B cell (primary cell): ENCODE measurements around the gene RARA. TPM values are rescaled to one million over a fixed set of nuclear protein-coding genes. Genes with fewer than 3 reads are reported as not detected.

ENCODE experiments used
- ATAC-seq: fragments of 200-7000 bp; cut with Tn5 transposase; one replicate; pipeline ENCODE4 v1.10.0; 2021; ENCODE audit warnings: low read depth, mild to moderate bottlenecking, moderate number of reproducible peaks, moderate library complexity
- CTCF ChIA-PET: fragments of 350-600 bp; sonication (Branson Sonifier 250); formaldehyde crosslinking; loops from one replicate; lab custom pipeline; 2021; ENCODE audit warnings: antibody characterized with exemption, inconsistent platforms; lab: Charles Lee
- POLR2A ChIA-PET: fragments of 350-600 bp; sonication (Branson Sonifier 250); formaldehyde crosslinking; loops from one replicate; lab custom pipeline; 2021; ENCODE audit warnings: antibody characterized with exemption; lab: Charles Lee
- DNase-seq: peaks from one replicate; pipeline ENCODE4 v3.0.0; 2013
- H2AFZ ChIP-seq: 2 replicates; pipeline ENCODE4 v1.6.1; 2012; ENCODE audit warnings: mild to moderate bottlenecking, low read depth, low read length; ENCODE audit not compliant: insufficient read depth, poor library complexity, severe bottlenecking
- H3K27ac ChIP-seq, 2 donors: 1 replicate in 1 of 2; 2 replicates in 1 of 2; pipeline ENCODE4 v1.5.1; 2012 to 2013; ENCODE audit warnings: low read length in 2 of 2, mild to moderate bottlenecking in 2 of 2, moderate library complexity in 1 of 2
- H3K27me3 ChIP-seq, 4 experiments: fragments of 200-600 bp in 1 of 4; sonication (generic) in 1 of 4; replicated peaks in 1 of 4; 1 replicate in 2 of 4; 2 replicates in 2 of 4; pipeline versions ENCODE4 v1.6.1 to v1.7.0; 2013 to 2016; ENCODE audit warnings: low read length in 3 of 4, mild to moderate bottlenecking in 2 of 4, mixed read lengths in 1 of 4, moderate library complexity in 1 of 4; ENCODE audit not compliant: insufficient read depth in 4 of 4, control insufficient read depth in 3 of 4; ENCODE audit errors: control extremely low read depth in 1 of 4
- H3K36me3 ChIP-seq, 2 experiments: replicated peaks in 1 of 2; 1 replicate in 1 of 2; 2 replicates in 1 of 2; pipeline versions ENCODE4 v1.6.1 to v1.7.1; 2013; ENCODE audit warnings: low read length in 1 of 2; ENCODE audit not compliant: insufficient read depth in 2 of 2, control insufficient read depth in 1 of 2; ENCODE audit errors: control extremely low read depth in 1 of 2, extremely low read depth in 1 of 2
- H3K4me1 ChIP-seq, 2 donors: fragments of 200-600 bp in 1 of 2; sonication (generic) in 1 of 2; 1 replicate in 1 of 2; 2 replicates in 1 of 2; pipeline versions ENCODE4 v1.5.1 to v1.6.1; 2013 to 2017; ENCODE audit warnings: low read length in 2 of 2; ENCODE audit not compliant: control insufficient read depth in 2 of 2, insufficient read depth in 2 of 2
- H3K4me2 ChIP-seq: replicated peaks from 2 replicates; pipeline ENCODE3; 2012; ENCODE audit warnings: mild to moderate bottlenecking, low read depth, low read length; ENCODE audit not compliant: poor library complexity, severe bottlenecking
- H3K4me3 ChIP-seq, 5 experiments: fragments of 200-600 bp in 1 of 5; sonication (generic) in 1 of 5; 1 replicate in 3 of 5; 2 replicates in 2 of 5; pipeline versions ENCODE4 v1.5.1 to v1.7.0; 2011 to 2016; ENCODE audit warnings: low read length in 4 of 5, mild to moderate bottlenecking in 4 of 5, low read depth in 2 of 5, control low read depth in 1 of 5, moderate library complexity in 1 of 5; ENCODE audit not compliant: insufficient read depth in 1 of 5; ENCODE audit errors: control extremely low read depth in 1 of 5, extremely low read depth in 1 of 5
- H3K79me2 ChIP-seq: fragments of 200-600 bp; sonication (generic); one replicate; pipeline ENCODE4 v1.6.0; 2016; ENCODE audit warnings: low read length; ENCODE audit not compliant: control insufficient read depth, insufficient read depth
- H3K9ac ChIP-seq: fragments of 200-600 bp; sonication (generic); 2 replicates; pipeline ENCODE4 v1.6.1; 2017; ENCODE audit warnings: mild to moderate bottlenecking, low read length, moderate library complexity
- H3K9me3 ChIP-seq, 3 donors: one replicate each; pipeline versions ENCODE4 v1.6.1 to v1.7.1; 2013; ENCODE audit warnings: low read length in 2 of 3; ENCODE audit not compliant: control insufficient read depth in 2 of 3, insufficient read depth in 1 of 3; ENCODE audit errors: control extremely low read depth in 1 of 3
- H4K20me1 ChIP-seq: 2 replicates; pipeline ENCODE4 v1.6.0; 2012; ENCODE audit warnings: mild to moderate bottlenecking, low read length; ENCODE audit not compliant: insufficient read depth, control insufficient read depth, poor library complexity, severe bottlenecking
- H3K27ac Mint-ChIP-seq: one replicate; pipeline ENCODE4 v1.8.0; 2021; ENCODE audit warnings: mixed read lengths
- H3K27me3 Mint-ChIP-seq: one replicate; pipeline ENCODE4 v1.8.0; 2021; ENCODE audit warnings: mixed read lengths
- H3K4me1 Mint-ChIP-seq: one replicate; pipeline ENCODE4 v1.8.0; 2021; ENCODE audit warnings: mixed read lengths
- H3K4me3 Mint-ChIP-seq: one replicate; pipeline ENCODE4 v1.8.0; 2021; ENCODE audit warnings: mixed read lengths
- H3K9me3 Mint-ChIP-seq: one replicate; pipeline ENCODE4 v1.8.0; 2022; ENCODE audit warnings: mixed read lengths; ENCODE audit not compliant: insufficient read depth
- CTCF ChIP-seq: fragments of 200-600 bp; IDR thresholded peaks from one replicate; pipeline ENCODE4 v1.8.0; 2022; ENCODE audit warnings: antibody characterized with exemption, mild to moderate bottlenecking
- EZH2 ChIP-seq: IDR thresholded peaks from 2 replicates; pipeline ENCODE4 v1.6.1; 2012; ENCODE audit warnings: borderline replicate concordance, low read depth, mild to moderate bottlenecking, moderate library complexity, low read length; ENCODE audit not compliant: insufficient read depth, poor library complexity, severe bottlenecking
- WGBS: methylation state at CpG from one replicate; pipeline ENCODE4 v1.1.5; 2013; ENCODE audit warnings: missing lambda C conversion rate; ENCODE audit not compliant: insufficient coverage; 5-methylcytosine and 5-hydroxymethylcytosine counted together
- intact Hi-C: fragments of 100-400 bp; cut with micrococcal nuclease; formaldehyde crosslinking; loops from one replicate; pipeline ENCODE4 v1.10.0; 2022
- polyA plus RNA-seq: library from polyadenylated mRNA; depleted of rRNA; stranded (reverse); fragments of >200 nt; gene quantifications from 2 replicates; pipeline ENCODE4 v1.2.3, GENCODE V29; 2012
- total RNA-seq, 2 donors: library from RNA; stranded (reverse); fragments of 120-200 nt in 1 of 2; gene quantifications; 1 replicate in 1 of 2; 2 replicates in 1 of 2; pipeline versions ENCODE4 v1.2.3 to v1.2.4, GENCODE V29; 2013 to 2022

Gene RARA
- total and polyA plus RNA-seq, 2 donors (not counting 1 experiment from before 2014, with no cell fraction given) = 20.7 to 86.2 TPM

DNA sequence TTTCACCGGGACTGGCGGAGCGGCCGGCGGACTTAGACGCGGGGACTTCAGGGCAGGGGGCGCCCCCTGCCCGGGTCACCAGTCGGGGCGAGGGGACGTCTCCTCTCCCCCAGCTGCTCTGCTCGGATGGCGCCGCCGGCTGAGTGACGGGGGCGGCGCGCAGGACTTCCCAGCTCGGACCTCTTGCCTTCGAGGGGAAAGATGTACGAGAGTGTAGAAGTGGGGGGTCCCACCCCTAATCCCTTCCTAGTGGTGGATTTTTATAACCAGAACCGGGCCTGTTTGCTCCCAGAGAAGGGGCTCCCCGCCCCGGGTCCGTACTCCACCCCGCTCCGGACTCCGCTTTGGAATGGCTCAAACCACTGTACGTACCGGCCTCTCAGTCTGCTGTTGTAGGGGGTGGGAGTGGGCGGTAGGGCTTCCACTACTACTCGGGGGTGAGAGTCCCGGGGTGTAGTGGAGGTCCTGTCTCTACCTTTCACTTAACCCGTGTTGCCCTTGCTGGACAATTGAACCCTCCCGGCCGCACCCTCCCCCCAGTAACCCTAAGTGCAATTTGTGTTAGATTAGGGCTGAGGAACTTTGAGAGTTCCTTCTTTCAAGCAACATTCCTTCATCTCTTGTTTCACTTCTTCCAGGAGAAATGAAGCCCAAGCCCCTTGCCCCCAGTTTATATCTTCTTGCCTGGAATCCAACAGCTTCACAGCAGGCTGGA, 33.7 kb downstream of the RARA start:
- DNase-seq (no peak), ATAC-seq (no peak)
- ChIA-PET POLR2A (interaction anchor here (0.5 to 8.4 kb wide), 5 partner anchors 9 to 48 kb away, joined by 3 to 96 read pairs (median 3); no protein-coding TSS in a partner anchor), CTCF (interaction anchor here (1.0 to 8.3 kb wide), 6 partner anchors 10 to 72 kb away, joined by 3 to 119 read pairs (median 25); no protein-coding TSS in a partner anchor)
- Mint-ChIP-seq H3K27me3 (no peaks in the 10 kb centered on the region), H3K4me1 (peaks cover 84% of the 10 kb centered on the region), H3K9me3 (no peaks in the 10 kb centered on the region), H3K4me3 (peak overlapping the region; percentile 91), H3K27ac (peak overlapping the region; percentile 81)
- Histone ChIP-seq H3K36me3 (peaks cover under 1 to 6% of the 10 kb centered on the region in 2 experiments), H3K27me3 (no peaks in the 10 kb centered on the region), H3K4me1 (peaks cover 81 to 92% of the 10 kb centered on the region in 2 donors), H3K79me2 (peaks cover 87% of the 10 kb centered on the region), H3K9me3 (no peaks in the 10 kb centered on the region), H3K4me2 (peak overlapping the region; percentile 100), H3K27ac (peak overlapping the region; percentile 16 to 88), H3K9ac (peak overlapping the region; percentile 91), H4K20me1 (peaks cover 22% of the 10 kb centered on the region), H3K4me3 (peak overlapping the region; percentile 70 to 84 (median 72)), H2AFZ (no peak overlapping the region)
- intact Hi-C loops = no loop called here
- TF ChIP-seq CTCF = no peak
- TF ChIP-seq EZH2 = no peak
- 15% methylated on average over 10 of the region's 38 CpGs for WGBS
